ENCODE results near the gene TCF4.

Gene TCF4

DNA sequence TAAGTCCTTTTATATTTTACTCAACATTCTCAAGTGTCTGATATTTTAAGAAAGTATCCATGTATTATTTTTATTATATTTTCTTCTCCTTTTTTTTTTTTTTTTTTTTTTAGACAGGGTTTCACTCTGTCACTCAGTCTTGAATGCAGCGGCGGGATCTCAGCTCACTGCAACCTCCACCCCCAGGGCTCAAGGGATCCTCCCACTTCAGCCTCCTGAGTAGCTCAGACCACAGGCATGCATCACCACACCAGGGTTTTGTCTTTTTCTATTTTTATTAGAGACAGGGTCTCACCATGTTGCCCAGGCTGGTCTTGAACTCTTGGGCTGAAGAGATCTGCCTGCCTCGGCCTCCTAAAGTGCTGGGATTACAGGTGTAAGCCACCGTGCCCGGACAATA is 212.1 kb downstream of the TCF4 start:
- no peak for DNase-seq

DNA sequence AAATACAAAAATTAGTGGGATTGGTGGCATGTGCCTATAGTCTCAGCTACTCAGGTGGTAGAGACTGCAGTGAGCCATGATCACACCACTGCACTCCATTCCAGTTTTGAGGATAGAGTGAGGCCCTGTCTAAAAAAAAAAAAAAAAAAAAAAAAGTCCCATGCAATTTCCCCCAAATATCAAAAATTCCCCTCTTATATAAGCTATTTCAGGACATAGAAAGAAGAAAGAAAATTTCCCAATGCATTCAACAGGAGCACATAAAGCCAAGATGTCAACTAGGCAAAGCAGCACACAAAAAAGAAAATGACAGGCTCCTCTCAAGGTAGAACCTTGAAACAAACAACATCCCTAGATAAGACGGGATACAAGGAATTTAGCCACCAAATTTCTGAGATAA is 213.3 kb downstream of the TCF4 start:
- DNase-seq: no peak

- no peak for DNase-seq
Observed at GRCh38 chr18:55372209-55372608, 215.8 kb downstream of the TCF4 start.

DNA sequence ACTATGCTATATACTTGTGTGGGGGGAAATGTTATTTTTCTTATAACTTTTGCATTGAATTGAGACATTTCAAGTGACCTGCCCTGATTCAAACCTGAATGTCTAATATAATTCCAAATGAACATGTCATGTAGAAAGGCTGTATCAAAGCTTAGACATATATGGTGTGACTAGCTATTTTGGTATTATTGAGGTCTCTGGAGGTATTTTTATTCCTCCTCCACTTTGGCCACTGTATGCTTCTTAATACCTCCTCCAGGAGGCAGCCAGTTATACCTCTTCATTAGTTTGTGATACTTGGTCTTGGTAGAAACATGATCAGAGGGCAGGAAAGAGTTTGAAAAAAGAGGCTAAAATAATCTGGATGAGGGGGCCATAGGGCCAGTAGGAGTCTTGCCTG is 217.1 kb downstream of the TCF4 start:
- no peak for DNase-seq

GRCh38 chr18:55369346-55369745 is 218.6 kb downstream of the TCF4 start:
- DNase-seq: no peak

DNA sequence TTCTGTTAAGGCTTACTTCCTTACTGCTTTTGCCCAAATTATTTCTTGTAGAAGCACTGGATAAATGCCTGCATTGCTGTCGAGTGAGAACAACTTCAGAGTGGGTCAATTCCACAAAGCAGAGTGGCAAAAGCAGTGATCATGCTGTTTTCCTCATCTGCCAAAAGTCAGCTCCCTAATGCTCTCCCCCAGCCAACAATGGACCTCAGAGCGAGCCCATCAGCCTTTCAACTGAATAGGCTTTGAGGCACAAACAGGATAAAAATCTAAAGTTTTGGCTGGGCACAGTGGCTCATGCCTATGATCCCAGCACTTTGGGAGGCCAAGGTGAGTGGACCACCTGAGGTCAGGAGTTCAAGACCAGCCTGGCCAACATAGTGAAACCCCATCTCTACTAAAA is 222.7 kb downstream of the TCF4 start:
- no peak for DNase-seq

- no peak for DNase-seq
Observed at GRCh38 chr18:55362303-55362702, 225.7 kb downstream of the TCF4 start.

- no peak for DNase-seq
Observed at GRCh38 chr18:55361492-55362250, 226.3 kb downstream of the TCF4 start.

GRCh38 chr18:55360061-55360460 is 227.9 kb downstream of the TCF4 start:
- DNase-seq: no peak

GRCh38 chr18:55356815-55357214 is 231.2 kb downstream of the TCF4 start:
- no peak for DNase-seq

GRCh38 chr18:55355223-55355622 is 232.8 kb downstream of the TCF4 start:
- DNase-seq: no peak

DNA sequence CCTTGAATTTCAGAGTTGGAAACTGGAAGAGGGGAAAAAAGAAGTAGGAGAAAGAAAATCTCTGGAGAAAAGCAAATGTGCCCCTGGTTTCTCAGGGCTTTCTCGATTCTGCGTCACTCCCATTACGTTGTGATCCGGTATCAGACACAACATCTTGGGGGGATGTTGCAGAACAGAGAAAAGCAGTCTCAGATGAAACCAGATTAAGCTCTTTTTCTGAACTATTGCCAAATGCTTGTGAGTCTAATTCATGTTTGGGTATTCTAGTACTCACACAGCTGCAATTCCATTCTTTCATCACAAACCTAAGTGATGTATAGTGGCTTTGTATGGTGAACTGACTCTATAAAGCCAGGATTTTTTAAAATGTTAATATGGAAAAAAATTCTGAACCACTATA is 233.2 kb downstream of the TCF4 start:
- no peak for DNase-seq

GRCh38 chr18:55353806-55354205 is 234.2 kb downstream of the TCF4 start:
- no peak for DNase-seq

DNA sequence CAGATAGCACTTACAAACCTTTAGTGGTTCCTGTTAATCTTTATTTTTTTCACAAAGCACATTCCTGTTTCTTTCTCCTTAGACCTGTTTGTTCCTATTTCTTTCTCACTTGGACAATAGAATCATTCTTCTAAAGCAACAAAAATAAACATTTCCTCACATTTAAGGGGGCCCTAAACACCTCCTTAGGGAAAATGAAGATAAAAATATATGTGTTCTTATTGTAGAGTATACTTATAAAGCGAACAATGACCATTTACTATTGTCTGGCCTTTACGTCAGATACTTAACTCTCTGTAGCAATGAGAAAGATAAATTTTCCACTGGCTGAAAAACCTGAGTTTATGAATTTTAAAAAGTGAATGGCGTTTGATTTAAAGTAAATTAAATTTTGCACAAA is 234.6 kb downstream of the TCF4 start:
- DNase-seq: no peak

GRCh38 chr18:55351980-55352714 is 235.8 kb downstream of the TCF4 start:
- DNase-seq: no peak

DNA sequence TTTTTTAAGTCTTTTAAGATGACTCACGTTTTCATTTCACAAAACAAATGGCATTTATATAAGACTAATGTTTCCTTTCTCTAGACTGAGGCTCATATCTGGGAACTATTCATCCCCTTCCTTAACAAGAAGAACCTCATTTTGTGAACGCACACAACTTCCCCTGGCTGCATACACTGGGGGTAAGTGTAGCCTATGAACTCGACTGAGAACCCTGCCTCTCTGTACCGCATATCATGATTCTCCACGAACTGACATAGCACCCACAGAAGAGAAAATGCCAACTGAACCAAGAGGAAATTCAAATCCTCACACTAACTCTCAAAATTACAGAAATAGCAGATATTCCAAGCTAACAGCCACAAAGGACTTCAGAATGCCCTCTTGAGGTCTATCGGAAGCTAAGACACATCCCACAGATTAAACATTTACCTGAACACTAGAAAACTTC is 236.7 kb downstream of the TCF4 start:
- DNase-seq: no peak

DNA sequence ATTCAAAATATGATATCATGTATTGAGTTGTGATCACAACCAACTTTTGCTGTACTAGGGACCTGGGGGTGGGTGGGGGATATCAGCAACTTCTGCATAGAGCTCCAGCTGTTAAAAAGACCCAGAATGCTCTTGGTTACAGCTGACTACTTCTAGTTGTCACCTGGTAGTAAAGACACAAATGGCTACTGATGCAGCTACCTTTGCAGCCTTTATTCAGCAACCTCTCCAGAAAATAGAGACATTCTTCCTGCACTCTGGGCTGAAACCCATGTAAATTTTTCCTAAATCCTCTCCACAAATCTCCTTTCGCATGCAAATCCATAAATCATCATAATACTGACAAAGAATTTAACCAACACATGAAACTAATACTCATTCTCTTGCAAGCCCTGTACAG is 238.3 kb downstream of the TCF4 start:
- DNase-seq: no peak

GRCh38 chr18:55346961-55347740 is 240.8 kb downstream of the TCF4 start:
- no peak for DNase-seq

DNA sequence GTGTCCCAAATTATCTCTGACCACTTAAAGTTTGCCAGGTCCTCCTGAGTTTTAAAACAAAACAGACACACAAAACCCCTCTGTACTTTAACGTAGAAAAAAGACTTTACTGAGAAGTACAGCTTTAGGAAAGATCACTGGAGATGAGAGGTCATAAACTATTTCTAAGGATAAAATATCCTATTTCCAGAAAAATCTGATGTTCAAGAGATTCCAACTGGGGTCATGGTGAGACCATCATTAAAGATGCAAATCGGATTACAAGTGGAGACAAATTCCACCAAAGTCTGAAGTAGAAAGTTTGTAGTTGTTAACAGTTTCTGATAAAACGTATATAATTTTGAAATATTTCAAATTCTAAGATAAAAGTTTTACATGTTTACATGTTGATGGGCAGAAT is 241.6 kb downstream of the TCF4 start:
- DNase-seq: no peak

DNA sequence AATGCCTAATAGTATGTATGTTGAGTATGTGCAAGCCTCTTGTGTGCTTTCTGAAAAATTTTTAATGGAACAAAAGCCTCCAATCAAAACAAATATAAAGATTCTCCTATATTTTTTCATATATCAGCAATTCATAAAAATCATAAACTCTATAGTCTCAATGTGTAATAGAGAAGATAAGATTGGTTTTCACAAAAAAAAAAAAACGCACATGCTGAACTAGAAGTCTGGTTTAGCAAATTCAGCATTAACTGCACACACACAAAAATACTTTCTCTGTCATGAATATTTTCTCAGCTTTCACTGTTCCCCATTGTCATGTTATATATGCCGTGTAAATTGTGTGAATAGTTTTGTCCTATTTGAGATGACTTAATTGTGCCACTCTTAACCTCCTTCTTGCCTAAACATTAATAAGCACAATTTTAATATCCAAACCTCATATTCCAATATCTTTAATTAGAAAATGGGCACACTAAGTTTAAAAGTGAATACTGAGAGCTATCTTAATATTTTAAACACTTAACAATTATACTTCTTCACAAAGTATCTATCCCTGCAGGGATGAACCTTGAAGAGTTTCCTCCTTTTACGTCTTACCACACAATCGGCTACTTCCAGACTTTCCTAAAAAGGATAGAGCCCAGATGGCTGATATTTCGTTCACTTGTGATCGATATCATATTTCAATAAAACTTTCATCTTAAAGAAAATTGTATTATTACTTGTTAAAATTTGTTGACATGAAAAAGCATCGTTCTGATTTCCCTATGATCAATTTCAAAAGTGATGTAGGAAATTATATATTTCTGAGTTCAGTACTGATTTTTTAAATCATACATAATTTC is 242.7 kb downstream of the TCF4 start:
- DNase-seq: no peak

- DNase-seq: no peak
Observed at GRCh38 chr18:55343396-55344073, 244.5 kb downstream of the TCF4 start.

DNA sequence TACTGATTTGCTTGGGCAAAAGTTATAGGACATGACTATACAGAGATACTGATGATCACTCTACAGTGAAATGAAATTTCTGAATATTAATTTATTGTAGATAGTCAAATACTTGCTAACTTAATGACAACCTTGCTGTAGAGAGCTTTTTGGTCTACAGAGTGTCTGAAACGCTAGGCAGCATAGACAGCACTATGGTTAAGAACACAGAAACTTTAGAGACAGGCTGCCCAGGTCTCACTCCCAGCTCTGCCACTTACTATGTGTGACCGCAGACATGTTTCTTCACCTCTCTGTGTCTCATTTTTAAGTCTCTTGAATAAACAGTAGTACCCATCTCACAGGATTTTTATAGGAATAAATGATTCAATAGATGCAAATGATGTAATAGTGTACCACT is 247.0 kb downstream of the TCF4 start:
- DNase-seq: no peak

Data from CD4-positive, alpha-beta T cell treated with Interleukin-12 subunit alpha and Interleukin-12 subunit beta, for 1 hour (primary cell).